ENCODE results near the gene SNX9.

- TF ChIP-seq CTCF (conservative IDR thresholded peaks at IDR 0.05 in 1 of 2, IDR thresholded peaks at IDR 0.05 in 1 of 2; ENCODE audit: low read depth in 1 of 2, low read length in 2 of 2), result no peak
- TF ChIP-seq EZH2 (IDR thresholded peaks at IDR 0.05; ENCODE audit: low read length, missing control alignments), result no peak
These were observed 128.8 kb downstream of the SNX9 start for GRCh38 chr6:157951828-157952227.

Measured in fibroblast of lung (primary cell).